ENCODE measurements around the gene ADD3.
A peak's percentile ranks its signal among the peaks of the same experiment; 100 is the strongest.
"Not testable (repeated sequence)": the region's sequence is repeated elsewhere in the genome, so short reads cannot be mapped to it uniquely, and the experiment has no call there.

ADD3 gene

GRCh38 chr10:110035070-110035921 is 27.5 kb downstream of the ADD3 start:
- no peak for DNase-seq (ENCODE audit: low read depth in 2 of 2)

GRCh38 chr10:110036640-110037039 is 28.9 kb downstream of the ADD3 start:
- DNase-seq (ENCODE audit: low read depth in 2 of 2): no peak

- no peak for DNase-seq (ENCODE audit: low read depth in 2 of 2)
Measured at GRCh38 chr10:110039254-110039653, 31.5 kb downstream of the ADD3 start.

- DNase-seq (ENCODE audit: low read depth in 2 of 2): no peak
Measured at GRCh38 chr10:110040108-110040507, 32.3 kb downstream of the ADD3 start.

GRCh38 chr10:110040767-110041478 is 33.1 kb downstream of the ADD3 start:
- DNase-seq (ENCODE audit: low read depth in 2 of 2): no peak

- DNase-seq (ENCODE audit: low read depth in 2 of 2): no peak
Measured at GRCh38 chr10:110041479-110041829, 33.7 kb downstream of the ADD3 start.

- no peak for DNase-seq (ENCODE audit: low read depth in 2 of 2)
Measured at GRCh38 chr10:110042181-110042580, 34.4 kb downstream of the ADD3 start.

- no peak for DNase-seq (ENCODE audit: low read depth in 2 of 2)
Measured at GRCh38 chr10:110042891-110043290, 35.1 kb downstream of the ADD3 start.

GRCh38 chr10:110044681-110045080 is 36.9 kb downstream of the ADD3 start:
- DNase-seq (ENCODE audit: low read depth in 2 of 2): no peak

- no peak for DNase-seq (ENCODE audit: low read depth in 2 of 2)
Measured at GRCh38 chr10:110045772-110046171, 38.0 kb downstream of the ADD3 start.

- DNase-seq (ENCODE audit: low read depth in 2 of 2): not testable (repeated sequence)
Measured at GRCh38 chr10:110048145-110048544, 40.4 kb downstream of the ADD3 start.

- no peak for DNase-seq (ENCODE audit: low read depth in 2 of 2)
Measured at GRCh38 chr10:110048781-110049180, 41.0 kb downstream of the ADD3 start.

GRCh38 chr10:110049889-110050591 is 42.3 kb downstream of the ADD3 start:
- DNase-seq (ENCODE audit: low read depth in 2 of 2): not testable (repeated sequence)

GRCh38 chr10:110051487-110051886 is 43.7 kb downstream of the ADD3 start:
- no peak for DNase-seq (ENCODE audit: low read depth in 2 of 2)

- no peak for DNase-seq (ENCODE audit: low read depth in 2 of 2)
Measured at GRCh38 chr10:110052916-110053315, 45.1 kb downstream of the ADD3 start.

- no peak for DNase-seq (ENCODE audit: low read depth in 2 of 2)
Measured at GRCh38 chr10:110056822-110057221, 49.0 kb downstream of the ADD3 start.

- DNase-seq (ENCODE audit: low read depth in 2 of 2): no peak
Measured at GRCh38 chr10:110057456-110057855, 49.7 kb downstream of the ADD3 start.

- DNase-seq (ENCODE audit: low read depth in 2 of 2): no peak
Measured at GRCh38 chr10:110058212-110058611, 50.4 kb downstream of the ADD3 start.

- no peak for DNase-seq (ENCODE audit: low read depth in 2 of 2)
Measured at GRCh38 chr10:110059925-110060324, 52.1 kb downstream of the ADD3 start.

GRCh38 chr10:110061687-110062086 is 53.9 kb downstream of the ADD3 start:
- DNase-seq (ENCODE audit: low read depth in 2 of 2): no peak

- DNase-seq (ENCODE audit: low read depth in 2 of 2): no peak
Measured at GRCh38 chr10:110065269-110065668, 57.5 kb downstream of the ADD3 start.

- DNase-seq (ENCODE audit: low read depth in 2 of 2): peak in 1 of 2 experiments; percentile 20
Measured at GRCh38 chr10:110067960-110068770, 60.4 kb downstream of the ADD3 start.

Data from stimulated activated CD4-positive, alpha-beta T cell treated with anti-CD3 and anti-CD28 coated beads, Interleukin-12 subunit alpha, Interleukin-12 subunit beta, amount 100 ng/mL, for 24 hours (primary cell).